Ishikawa (cell line): ENCODE measurements around the gene MMP14.

ENCODE experiments used
- EGR1 ChIP-seq: IDR thresholded peaks from 2 replicates; pipeline ENCODE4 v1.6.1; 2012
- EP300 ChIP-seq: IDR thresholded peaks from 2 replicates; pipeline ENCODE4 v1.6.1; 2012; ENCODE audit warnings: borderline replicate concordance
- NFIC ChIP-seq: IDR thresholded peaks from 2 replicates; pipeline ENCODE4 v1.6.1; 2012
- TAF1 ChIP-seq: IDR thresholded peaks from 2 replicates; pipeline ENCODE4 v1.6.1; 2012; ENCODE audit warnings: low read depth, mild to moderate bottlenecking
- TEAD4 ChIP-seq: IDR thresholded peaks from 2 replicates; pipeline ENCODE4 v1.6.1; 2012
- TF ChIP-seq, protein P1 (sequence below): IDR thresholded peaks from 2 replicates; pipeline ENCODE4 v1.6.1; 2012; ENCODE audit warnings: low read depth, mild to moderate bottlenecking
- TF ChIP-seq, protein P2 (sequence below): IDR thresholded peaks from 2 replicates; pipeline ENCODE4 v1.6.1; 2012

- TF ChIP-seq EGR1 (no peak), NFIC (no peak), EP300 (no peak), TEAD4 (no peak), TAF1 (no peak)
- TF ChIP-seq, protein P1, sequence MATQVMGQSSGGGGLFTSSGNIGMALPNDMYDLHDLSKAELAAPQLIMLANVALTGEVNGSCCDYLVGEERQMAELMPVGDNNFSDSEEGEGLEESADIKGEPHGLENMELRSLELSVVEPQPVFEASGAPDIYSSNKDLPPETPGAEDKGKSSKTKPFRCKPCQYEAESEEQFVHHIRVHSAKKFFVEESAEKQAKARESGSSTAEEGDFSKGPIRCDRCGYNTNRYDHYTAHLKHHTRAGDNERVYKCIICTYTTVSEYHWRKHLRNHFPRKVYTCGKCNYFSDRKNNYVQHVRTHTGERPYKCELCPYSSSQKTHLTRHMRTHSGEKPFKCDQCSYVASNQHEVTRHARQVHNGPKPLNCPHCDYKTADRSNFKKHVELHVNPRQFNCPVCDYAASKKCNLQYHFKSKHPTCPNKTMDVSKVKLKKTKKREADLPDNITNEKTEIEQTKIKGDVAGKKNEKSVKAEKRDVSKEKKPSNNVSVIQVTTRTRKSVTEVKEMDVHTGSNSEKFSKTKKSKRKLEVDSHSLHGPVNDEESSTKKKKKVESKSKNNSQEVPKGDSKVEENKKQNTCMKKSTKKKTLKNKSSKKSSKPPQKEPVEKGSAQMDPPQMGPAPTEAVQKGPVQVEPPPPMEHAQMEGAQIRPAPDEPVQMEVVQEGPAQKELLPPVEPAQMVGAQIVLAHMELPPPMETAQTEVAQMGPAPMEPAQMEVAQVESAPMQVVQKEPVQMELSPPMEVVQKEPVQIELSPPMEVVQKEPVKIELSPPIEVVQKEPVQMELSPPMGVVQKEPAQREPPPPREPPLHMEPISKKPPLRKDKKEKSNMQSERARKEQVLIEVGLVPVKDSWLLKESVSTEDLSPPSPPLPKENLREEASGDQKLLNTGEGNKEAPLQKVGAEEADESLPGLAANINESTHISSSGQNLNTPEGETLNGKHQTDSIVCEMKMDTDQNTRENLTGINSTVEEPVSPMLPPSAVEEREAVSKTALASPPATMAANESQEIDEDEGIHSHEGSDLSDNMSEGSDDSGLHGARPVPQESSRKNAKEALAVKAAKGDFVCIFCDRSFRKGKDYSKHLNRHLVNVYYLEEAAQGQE: no peak
- TF ChIP-seq, protein P2, sequence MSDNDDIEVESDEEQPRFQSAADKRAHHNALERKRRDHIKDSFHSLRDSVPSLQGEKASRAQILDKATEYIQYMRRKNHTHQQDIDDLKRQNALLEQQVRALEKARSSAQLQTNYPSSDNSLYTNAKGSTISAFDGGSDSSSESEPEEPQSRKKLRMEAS: no peak
These were observed 880 bp upstream of the MMP14 start for GRCh38 chr14:22835505-22835904.
